Measurements from ENCODE around the gene GPS1. TPM values are rescaled to one million over a fixed set of nuclear protein-coding genes. Genes with fewer than 3 reads are reported as not detected.

GPS1 gene
- total and polyA plus RNA-seq, 9 of the 15 experiments (the other 6 are each of a cell fraction or from before 2014, with no cell fraction given), result 3.1 to 167 (median 69.9) TPM

- ATAC-seq (no peak), FAIRE-seq (no peak), DNase-seq (ENCODE audit: extremely low read depth in 1 of 4, low spot score in 3 of 4) (no peak)
- BruUV-seq (replicated peaks), result no TSS peak
- in situ Hi-C loops (cut with MboI), result no loop called here
- intact Hi-C loops (cut with micrococcal nuclease), result no loop called here
- Histone ChIP-seq H4K20me1 (replicated peaks; ENCODE audit: control insufficient read depth, insufficient read depth, low read length) (peaks cover 15% of the 10 kb centered on the region), H3K9ac (ENCODE audit: insufficient read depth in 1 of 2, low read depth in 2 of 2, low read length in 2 of 2) (no peak overlapping the region), H3K4me1 (replicated peaks in 1 of 2; ENCODE audit: control insufficient read depth in 2 of 2, insufficient read depth in 2 of 2, low read length in 2 of 2) (peaks cover 0 to 22% of the 10 kb centered on the region in 2 experiments; a peak in 2 of 5 replicates), H3K9me1 (ENCODE audit: control insufficient read depth, insufficient read depth, low read length) (peaks cover 3% of the 10 kb centered on the region), H3K4me3 (no peak overlapping the region), H3K9me3 (replicated peaks; ENCODE audit: control insufficient read depth, insufficient read depth, low read depth, low read length) (no peaks in the 10 kb centered on the region), H3K4me2 (ENCODE audit: insufficient read depth, low read length) (no peak overlapping the region), H3K27ac (ENCODE audit: extremely low read depth, low read depth, low read length) (no peak overlapping the region), H3K27me3 (ENCODE audit: control insufficient read depth in 2 of 2, insufficient read depth in 2 of 2, low read length in 2 of 2) (no peaks in the 10 kb centered on the region), H2AFZ (ENCODE audit: low read depth, low read length) (no peak overlapping the region), H3K79me2 (ENCODE audit: control insufficient read depth, insufficient read depth, low read length) (no peaks in the 10 kb centered on the region), H3K36me3 (ENCODE audit: control insufficient read depth, insufficient read depth, low read length) (peaks cover 10% of the 10 kb centered on the region; the same call in 1 of the 3 replicates)
- POLR2A ChIA-PET, result interaction anchor here (1.1 kb wide), 1 partner anchor 13 kb away, joined by 3 read pairs; no protein-coding TSS in a partner anchor
- CTCF ChIA-PET (ENCODE audit: low intra/inter-chr PET ratio), result no interaction called here
- WGBS (ENCODE audit: insufficient coverage, low coverage, missing lambda C conversion rate), result 37% methylated on average over 9 of the region's 9 CpGs
- no peak for TF ChIP-seq THAP7 (CRISPR knock-in tag; IDR thresholded peaks at IDR 0.05)
- no peak for TF ChIP-seq JUN (IDR thresholded peaks at IDR 0.05; ENCODE audit: borderline replicate concordance, low read depth, low read length)
- no peak for TF ChIP-seq JUN (CRISPR knock-in tag; IDR thresholded peaks at IDR 0.05; ENCODE audit: borderline replicate concordance)
- no peak for TF ChIP-seq ARID4B (CRISPR knock-in tag; IDR thresholded peaks at IDR 0.05)
- TF ChIP-seq ZBTB7A (IDR thresholded peaks at IDR 0.05; ENCODE audit: borderline replicate concordance, control insufficient read depth, low read depth, low read length), result no peak
- no peak for TF ChIP-seq HINFP (tag; conservative IDR thresholded peaks at IDR 0.05; ENCODE audit: low read depth)
Measured at GRCh38 chr17:82073446-82073845, 21.7 kb downstream of the GPS1 start.

Data from K562 (cell line).